GM21528 (cell line): ENCODE data around the gene RAB38.

ENCODE experiments used
- ATAC-seq: cut with Tn5 transposase; IDR thresholded peaks from one replicate; pipeline ENCODE4 v1.9.1; 2021; ENCODE audit warnings: mild to moderate bottlenecking, moderate library complexity; ENCODE audit not compliant: unreplicated experiment, low FRiP score

The RAB38 gene

GRCh38 chr11:88174709-88175568 is at the start of gene RAB38:
Gene RAB38, minus strand, starts transcription at chr11:88175443. Its CDS starts 59 bp downstream, at chr11:88175384.
- peak; percentile 49 for ATAC-seq

GRCh38 chr11:88213406-88213805 is 38.2 kb upstream of the RAB38 start:
- no peak for ATAC-seq

GRCh38 chr11:88212300-88212699 is 37.1 kb upstream of the RAB38 start:
- ATAC-seq = no peak

GRCh38 chr11:88208745-88209144 is 33.5 kb upstream of the RAB38 start:
- ATAC-seq = no peak

GRCh38 chr11:88206751-88207150 is 31.5 kb upstream of the RAB38 start:
- no peak for ATAC-seq

DNA sequence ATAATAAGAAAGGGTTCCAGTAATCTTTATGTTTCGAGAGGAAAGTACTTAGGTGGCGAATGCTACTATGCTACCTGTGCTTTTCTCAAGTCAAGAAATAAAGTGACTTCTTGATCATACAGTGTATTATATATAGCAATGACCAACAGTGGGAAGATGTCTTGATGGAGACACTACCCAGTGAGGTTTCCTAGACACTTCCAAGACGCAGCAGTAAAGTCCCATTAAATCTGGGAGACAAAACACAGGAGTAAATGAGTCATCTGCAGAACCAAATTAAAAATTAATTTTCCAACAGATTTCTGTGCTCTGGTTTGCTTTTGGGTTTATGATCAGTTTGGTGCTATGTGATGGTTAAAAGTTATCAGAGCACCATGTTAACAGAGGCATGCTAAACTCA is 29.1 kb upstream of the RAB38 start:
- ATAC-seq = no peak

DNA sequence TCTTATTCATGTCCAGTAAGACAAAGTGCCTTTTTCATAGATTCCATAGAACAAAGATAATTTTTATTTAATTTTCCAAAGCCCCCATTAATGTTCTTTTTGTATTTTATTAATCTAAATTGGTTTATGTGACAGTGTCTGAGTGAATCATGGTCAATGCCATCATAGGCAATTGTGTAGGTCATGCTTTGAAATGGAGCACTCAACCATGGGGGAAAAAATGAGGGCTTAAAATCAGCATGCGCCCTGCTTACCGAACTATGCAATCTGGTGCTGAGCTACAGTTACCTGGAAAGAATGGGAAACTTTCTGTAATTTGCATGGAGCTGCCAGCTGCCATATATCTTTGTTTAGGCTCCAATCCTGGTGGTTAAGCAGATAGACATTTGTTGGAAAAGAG is 28.4 kb upstream of the RAB38 start:
- ATAC-seq = no peak

DNA sequence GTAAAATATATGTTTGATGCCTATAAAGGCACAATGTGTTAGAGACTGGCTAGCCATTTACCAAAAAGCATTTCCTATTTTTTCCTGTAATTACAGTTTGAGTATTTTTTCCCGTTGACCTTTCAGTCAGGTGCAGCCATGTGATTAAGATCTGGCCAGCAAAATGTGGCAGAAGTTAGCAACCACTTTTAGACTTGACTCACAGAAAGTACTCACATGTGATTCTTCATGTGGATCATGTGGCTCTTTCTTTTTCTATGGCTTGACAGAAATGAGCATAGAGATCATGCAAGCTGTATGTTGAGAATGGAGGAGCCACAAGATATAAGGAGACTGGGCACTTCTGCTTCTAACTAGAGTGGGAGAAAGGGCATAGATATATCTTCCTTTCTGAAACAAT is 27.3 kb upstream of the RAB38 start:
- ATAC-seq = no peak

DNA sequence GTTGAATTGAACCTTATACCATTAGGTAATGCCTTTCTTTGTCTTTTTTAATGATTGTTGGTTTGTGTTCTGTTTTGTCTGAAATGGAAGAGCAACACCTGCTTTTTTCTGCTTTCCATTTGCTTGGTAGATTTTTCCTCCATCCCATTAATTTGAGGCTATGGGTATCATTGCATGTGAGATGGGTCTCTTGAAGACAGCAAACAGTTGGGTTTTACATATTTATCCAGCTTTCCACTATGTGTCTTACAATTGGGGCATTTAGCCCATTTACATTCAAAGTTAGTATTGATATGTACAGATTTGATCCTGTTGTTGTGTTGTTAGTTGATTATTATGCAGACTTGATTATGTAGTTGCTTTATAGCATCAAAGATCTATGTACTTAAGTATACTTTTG is 21.1 kb upstream of the RAB38 start:
- ATAC-seq = no peak

DNA sequence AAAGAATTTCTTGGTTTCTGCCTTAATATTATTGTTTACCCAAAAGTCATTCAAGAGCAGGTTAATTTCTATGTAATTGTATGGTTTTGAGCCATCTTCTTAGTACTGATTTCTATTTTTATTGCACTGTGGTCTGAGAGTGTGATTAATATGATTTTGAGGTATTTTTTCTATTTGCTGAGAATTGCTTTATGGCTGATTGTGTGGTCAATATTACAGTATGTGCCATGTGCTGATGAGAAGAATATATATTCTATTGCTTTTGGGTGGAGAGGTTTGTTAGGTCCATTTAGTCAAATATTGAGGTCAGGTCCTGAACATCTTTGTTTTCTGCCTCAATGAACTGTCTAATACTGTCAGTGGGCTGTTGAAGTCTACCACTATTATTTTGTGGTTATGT is 20.7 kb upstream of the RAB38 start:
- no peak for ATAC-seq

DNA sequence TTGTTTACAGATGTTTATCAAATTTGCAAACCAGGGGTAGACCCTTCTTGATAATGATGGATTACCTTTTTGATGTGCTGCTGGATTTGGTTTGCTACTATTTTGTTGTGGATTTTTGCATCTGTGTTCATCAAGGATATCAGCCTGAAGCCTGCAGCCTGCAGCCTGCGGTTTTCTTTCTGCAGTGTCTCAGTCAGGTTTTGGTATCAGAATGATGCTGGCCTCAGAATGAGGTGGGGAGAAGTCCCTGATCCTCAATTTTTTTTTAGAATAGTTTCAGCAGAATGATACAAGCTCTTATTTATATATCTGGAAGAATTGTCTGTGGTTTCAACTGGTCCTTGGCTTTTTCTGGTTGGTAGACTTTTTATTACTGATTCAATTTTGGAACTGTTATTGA is 19.7 kb upstream of the RAB38 start:
- ATAC-seq = peak; percentile 79

DNA sequence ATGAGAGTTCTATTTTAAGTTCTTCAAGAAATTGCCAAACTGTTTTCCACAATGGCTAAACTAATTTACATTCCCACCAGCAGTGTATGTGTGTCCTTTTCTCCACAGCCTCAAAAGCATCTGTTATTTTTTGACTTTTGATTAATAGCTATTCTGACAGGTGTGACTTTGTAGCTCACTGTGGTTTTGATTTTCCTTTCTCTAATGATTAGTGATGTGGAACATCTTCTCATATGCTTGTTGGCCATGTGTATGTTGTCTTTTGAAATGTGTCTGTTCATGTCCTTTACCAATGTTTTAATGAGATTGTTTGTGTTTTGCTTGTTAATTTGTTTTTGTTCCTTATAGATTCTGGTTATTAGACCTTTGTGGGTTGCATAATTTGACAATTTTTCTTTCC is 18.0 kb upstream of the RAB38 start:
- ATAC-seq = no peak

DNA sequence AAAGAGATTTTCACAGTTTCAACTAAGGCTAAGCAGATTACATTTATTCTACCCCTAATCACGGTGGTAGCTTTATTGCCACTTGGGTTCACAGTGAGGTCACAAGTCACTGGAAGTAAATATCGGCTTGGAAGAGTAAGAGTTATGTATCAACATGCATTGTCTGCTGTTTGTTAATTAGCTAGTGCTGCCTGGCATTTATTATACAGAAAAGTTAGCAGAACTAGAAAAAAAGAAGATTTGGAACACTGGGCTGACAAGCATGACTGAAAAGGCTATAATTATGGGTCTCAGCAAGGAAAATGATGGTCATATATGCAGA is 13.7 kb upstream of the RAB38 start:
- ATAC-seq = no peak

GRCh38 chr11:88188251-88188931 is 13.1 kb upstream of the RAB38 start:
- ATAC-seq = no peak

GRCh38 chr11:88183233-88183632 is 8.0 kb upstream of the RAB38 start:
- ATAC-seq = no peak

GRCh38 chr11:88181776-88182175 is 6.5 kb upstream of the RAB38 start:
- no peak for ATAC-seq

GRCh38 chr11:88179971-88180629 is 4.9 kb upstream of the RAB38 start:
- no peak for ATAC-seq

DNA sequence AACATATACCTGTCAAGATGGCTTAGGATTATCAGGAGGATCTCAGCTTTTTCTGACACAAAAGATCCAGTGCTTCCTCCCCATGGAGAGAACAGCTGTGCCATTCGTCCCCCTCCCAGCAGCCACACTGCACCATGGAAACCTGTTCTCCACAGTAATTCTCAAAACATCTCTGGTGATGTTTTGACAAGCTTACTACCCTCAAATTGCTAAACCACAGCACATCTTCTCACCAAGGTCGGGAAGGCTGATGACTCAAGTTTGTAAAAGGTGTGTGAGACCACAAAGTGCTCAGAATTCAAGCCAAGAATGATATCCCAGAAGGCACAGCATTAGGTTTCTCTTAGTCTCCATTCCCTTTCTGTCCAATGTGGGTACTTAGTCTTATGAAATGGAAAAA is 3.9 kb upstream of the RAB38 start:
- peak; percentile 62 for ATAC-seq

- no peak for ATAC-seq
These were observed 2.9 kb upstream of the RAB38 start for GRCh38 chr11:88178191-88178590.

- peak; percentile 23 for ATAC-seq
These were observed 379 bp upstream of the RAB38 start for GRCh38 chr11:88175569-88176075.

DNA sequence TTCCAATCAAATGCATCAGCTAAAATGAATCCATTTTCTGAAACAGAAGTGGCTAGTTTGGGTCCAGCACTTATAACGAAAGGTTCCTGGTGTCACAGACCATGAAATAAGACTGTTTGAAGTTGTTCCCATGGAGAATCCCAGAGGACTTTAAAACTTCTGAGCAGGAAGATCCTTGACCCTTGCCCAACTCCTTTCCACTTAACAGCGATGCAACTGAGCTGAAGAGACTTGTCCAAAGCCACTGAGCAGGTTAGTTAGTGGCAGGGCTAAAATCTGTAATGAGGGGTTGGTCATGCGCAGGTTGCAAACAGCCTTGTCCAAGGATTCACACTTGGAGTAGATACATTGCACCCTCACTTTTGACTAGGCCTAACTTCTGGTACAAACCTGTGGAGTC is 1.3 kb downstream of the RAB38 start:
- ATAC-seq = no peak
